Adipocyte (in vitro differentiated cells): ENCODE data around the gene SLC37A3.

Source experiments
- DNase-seq: peaks from one replicate; pipeline ENCODE4 v3.0.0-alpha.2; 2015; ENCODE audit warnings: low read depth
- H3K27me3 ChIP-seq: replicated peaks from 2 replicates; pipeline ENCODE4 v1.7.0; 2013; ENCODE audit warnings: mild to moderate bottlenecking, low read length, moderate library complexity; ENCODE audit not compliant: control insufficient read depth, insufficient read depth
- H3K36me3 ChIP-seq: 2 replicates; pipeline ENCODE4 v1.7.0; 2013; ENCODE audit warnings: low read length, mild to moderate bottlenecking, moderate library complexity; ENCODE audit not compliant: control insufficient read depth, insufficient read depth, severe bottlenecking
- H3K4me1 ChIP-seq: 2 replicates; pipeline ENCODE4 v1.7.0; 2013; ENCODE audit warnings: mild to moderate bottlenecking, low read length, moderate library complexity; ENCODE audit not compliant: control insufficient read depth, insufficient read depth
- H3K4me3 ChIP-seq: 2 replicates; pipeline ENCODE4 v1.7.0; 2013; ENCODE audit warnings: mild to moderate bottlenecking, low read length, moderate library complexity
- H3K9ac ChIP-seq: 2 replicates; pipeline ENCODE4 v1.7.0; 2013; ENCODE audit warnings: mild to moderate bottlenecking, low read length, moderate library complexity
- H3K9me3 ChIP-seq: 2 replicates; pipeline ENCODE4 v1.7.0; 2013; ENCODE audit warnings: mild to moderate bottlenecking, low read length, moderate library complexity; ENCODE audit not compliant: control insufficient read depth

SLC37A3 gene

GRCh38 chr7:140284062-140284461 is 114.3 kb downstream of the SLC37A3 start:
- Histone ChIP-seq H3K4me1 (no peaks in the 10 kb centered on the region), H3K27me3 (peaks cover 10% of the 10 kb centered on the region), H3K4me3 (no peak overlapping the region), H3K9ac (no peak overlapping the region), H3K36me3 (no peaks in the 10 kb centered on the region), H3K9me3 (peaks cover 6% of the 10 kb centered on the region)
- no peak for DNase-seq
